Retinal pigment epithelial cell (primary cell): ENCODE measurements around the gene GLRA1.
A peak's percentile ranks its signal among the peaks of the same experiment; 100 is the strongest.

ENCODE experiments used
- DNase-seq: peaks from one replicate; pipeline ENCODE4 v3.0.0-alpha.2; 2010; ENCODE audit warnings: low read depth
- H3K4me3 ChIP-seq: 2 replicates; pipeline ENCODE4 v1.5.1; 2011; ENCODE audit warnings: mild to moderate bottlenecking, low read length, control low read depth, moderate library complexity
- TF ChIP-seq, protein P1 (sequence below): conservative IDR thresholded peaks from 2 replicates; pipeline ENCODE4 v1.5.1; 2011; ENCODE audit warnings: low read depth, low read length, control low read depth, inconsistent platforms

The GLRA1 gene

DNA sequence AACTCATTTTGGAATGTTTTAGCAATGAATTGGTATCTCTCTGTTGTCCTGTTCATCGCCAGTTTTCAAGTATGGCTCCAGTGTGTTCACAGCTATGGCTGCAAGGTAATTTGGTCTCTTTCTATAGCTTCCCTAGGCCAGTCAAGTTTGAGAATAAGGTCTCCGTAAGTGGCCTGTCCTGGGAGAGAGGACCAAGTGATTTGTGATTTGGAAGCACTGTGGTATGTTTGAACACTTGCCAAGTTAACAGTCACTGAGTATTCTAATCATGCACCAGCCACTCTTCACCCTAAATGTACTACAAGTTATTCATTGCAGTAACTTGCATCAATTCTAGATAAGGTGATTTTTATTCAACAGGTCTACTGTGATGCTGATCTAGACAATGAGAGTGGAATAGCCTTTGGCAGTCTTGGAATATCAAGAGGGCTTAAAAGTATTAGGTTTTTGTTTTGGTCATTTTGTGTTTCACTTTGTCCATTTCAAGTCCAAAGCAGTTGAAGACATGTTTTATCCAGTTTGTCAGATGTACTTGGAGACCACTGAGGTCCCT, 111.8 kb downstream of the GLRA1 start:
- peak; percentile 18 for DNase-seq
- TF ChIP-seq, protein P1, sequence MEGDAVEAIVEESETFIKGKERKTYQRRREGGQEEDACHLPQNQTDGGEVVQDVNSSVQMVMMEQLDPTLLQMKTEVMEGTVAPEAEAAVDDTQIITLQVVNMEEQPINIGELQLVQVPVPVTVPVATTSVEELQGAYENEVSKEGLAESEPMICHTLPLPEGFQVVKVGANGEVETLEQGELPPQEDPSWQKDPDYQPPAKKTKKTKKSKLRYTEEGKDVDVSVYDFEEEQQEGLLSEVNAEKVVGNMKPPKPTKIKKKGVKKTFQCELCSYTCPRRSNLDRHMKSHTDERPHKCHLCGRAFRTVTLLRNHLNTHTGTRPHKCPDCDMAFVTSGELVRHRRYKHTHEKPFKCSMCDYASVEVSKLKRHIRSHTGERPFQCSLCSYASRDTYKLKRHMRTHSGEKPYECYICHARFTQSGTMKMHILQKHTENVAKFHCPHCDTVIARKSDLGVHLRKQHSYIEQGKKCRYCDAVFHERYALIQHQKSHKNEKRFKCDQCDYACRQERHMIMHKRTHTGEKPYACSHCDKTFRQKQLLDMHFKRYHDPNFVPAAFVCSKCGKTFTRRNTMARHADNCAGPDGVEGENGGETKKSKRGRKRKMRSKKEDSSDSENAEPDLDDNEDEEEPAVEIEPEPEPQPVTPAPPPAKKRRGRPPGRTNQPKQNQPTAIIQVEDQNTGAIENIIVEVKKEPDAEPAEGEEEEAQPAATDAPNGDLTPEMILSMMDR: no peak
- no peak overlapping the region for H3K4me3 ChIP-seq

DNA sequence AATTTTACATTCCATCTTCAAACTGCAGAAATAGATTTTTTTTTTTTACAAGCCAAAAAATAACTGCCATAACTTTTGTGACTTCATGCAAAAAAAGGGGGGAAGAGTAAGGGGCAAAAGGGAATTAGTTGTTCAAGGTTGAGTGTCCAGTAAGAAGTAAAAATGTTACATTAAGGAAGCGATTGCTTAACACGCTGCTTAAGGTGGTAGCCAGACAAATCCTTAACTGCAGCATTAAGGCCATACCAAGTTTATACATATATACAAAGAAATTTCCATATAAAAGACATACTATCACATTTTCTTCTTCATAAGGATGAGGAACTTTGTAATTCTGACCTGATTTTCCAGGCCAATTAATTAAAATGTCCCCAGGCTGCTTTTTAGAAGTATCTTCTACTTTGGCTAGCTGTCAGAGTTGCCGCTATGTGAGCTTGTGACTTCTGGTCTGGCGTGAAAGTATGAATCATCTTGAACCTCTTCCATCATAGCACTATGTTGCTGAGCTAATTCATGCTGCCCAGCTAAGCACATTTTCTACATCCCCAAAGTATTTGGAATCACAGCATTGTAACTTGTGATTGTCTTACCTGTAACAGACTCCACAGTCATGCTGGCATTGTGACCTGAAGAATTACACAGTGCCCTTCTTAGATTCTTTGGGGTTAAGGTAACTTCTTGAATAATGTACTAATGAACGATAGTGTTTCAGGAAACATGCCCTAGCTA, 112.9 kb downstream of the GLRA1 start:
- peak; percentile 64 for DNase-seq
- H3K4me3 ChIP-seq: no peak overlapping the region
- TF ChIP-seq, protein P1: no peak

DNA sequence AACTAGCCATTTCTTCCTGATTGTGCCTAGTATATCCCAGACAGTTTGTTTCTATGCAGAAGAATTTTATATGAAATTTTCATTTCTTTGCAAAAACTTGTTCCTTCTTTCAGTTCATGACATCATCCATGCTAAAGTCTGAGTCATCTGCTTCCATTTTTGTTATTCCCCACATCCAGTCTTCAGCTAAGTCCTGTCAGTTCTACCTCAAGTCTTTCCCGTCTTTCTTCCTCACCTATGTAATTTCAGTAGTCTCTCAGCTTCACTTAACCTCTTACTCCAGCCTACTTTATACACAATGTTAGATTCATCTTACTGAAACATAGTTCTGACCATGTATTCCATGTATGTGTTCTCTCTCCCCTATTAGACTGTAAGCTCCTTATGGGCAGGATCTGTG, 113.8 kb downstream of the GLRA1 start:
- TF ChIP-seq, protein P1: no peak
- H3K4me3 ChIP-seq: no peak overlapping the region
- DNase-seq: no peak

DNA sequence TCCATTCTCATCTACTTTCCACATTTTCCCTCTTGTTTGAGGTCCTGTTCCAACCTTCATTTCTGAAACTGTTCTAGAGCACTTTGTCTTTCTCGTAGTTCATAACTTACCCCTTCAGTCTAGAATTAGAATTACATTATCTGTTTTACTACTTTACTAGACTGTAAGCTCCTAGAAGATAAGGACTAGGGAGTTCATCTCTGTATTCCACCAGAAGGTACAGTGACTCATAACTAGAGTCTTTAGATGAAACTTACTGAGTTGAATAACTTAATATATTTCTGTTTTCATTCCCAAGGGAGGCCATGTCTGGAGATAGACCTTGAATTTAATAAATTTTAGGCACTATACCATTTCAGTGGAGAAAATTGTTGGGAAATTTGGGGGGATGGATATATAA, 114.2 kb downstream of the GLRA1 start:
- TF ChIP-seq, protein P1: no peak
- no peak overlapping the region for H3K4me3 ChIP-seq
- DNase-seq: no peak

DNA sequence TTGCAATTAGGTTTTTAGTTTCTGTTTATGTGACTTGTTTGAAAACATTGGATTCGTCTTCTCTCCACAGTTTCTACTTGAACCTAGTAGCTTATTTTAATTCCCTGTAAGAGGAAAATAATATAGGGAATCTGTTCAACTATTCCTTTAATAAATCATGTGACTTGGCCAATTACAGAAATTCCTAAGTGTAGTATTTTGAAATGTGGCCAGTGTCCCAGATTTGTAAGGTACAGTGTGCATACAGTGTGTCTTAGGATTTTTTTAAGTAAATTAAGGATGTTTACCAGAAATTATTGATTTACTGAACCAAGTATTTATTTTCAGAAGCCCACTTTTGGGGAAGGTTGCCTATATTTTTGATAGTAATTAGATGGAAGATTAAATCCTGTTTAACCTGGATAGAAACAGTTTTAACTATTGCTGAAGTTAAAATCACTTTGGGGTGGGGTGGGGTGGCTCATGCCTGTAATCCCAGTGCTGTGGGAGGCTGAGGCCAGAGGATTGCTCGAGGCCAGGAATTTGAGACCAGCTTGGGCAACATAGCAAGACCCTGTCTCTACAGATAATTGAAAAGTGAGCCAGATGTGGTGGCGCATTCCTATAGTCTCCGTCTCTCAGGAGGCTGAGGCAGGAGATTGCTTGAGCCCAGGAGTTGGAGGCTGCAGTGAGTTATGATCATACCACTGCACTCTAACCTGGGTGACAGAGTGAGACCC, 116.0 kb downstream of the GLRA1 start:
- DNase-seq: peak; percentile 41
- no peak overlapping the region for H3K4me3 ChIP-seq
- TF ChIP-seq, protein P1: no peak

DNA sequence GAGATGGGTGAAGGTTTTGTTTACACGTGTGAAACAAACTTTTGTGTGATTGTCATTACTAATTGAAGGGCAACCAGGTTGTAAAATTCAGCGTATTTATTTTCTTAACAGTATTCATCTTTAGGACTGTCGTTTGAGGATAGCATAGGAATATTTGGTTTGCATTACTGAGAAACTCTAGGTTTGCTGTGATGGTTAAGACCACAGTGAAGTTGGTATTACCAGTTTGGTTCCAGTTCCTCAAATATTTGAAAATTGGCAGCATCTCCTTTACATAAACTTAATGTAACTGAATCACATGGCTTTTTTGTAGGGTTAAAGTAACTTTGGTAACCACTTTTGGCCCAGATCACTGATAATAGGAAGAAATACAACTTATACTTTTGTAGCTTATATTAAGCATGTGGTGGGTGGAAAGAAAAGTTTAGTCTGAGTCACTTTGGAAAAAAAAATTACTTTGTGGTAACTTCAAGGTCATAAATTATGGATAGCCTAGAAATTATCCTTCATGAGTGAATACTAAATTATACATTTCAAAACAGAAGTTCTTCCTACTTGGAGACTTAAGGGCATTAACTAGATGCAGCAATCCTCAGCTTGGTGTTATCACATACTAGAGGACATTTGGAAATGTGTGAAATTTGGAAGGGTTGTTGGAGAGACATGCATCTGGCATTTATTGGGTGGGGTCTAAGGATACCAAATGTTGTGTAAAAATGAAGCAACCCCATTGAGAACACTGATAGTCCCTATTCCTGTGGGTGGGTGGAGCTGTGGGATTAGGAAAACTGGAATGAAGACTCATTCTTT, 119.0 kb downstream of the GLRA1 start:
- TF ChIP-seq, protein P1: no peak
- DNase-seq: no peak
- no peak overlapping the region for H3K4me3 ChIP-seq
